Osteocyte (in vitro differentiated cells): ENCODE measurements around the gene CDR2L. TPM values are rescaled to one million over a fixed set of nuclear protein-coding genes. Genes with fewer than 3 reads are reported as not detected.

Experiments
- DNase-seq: peaks from one replicate; pipeline ENCODE4 v3.0.0; 2021; ENCODE audit warnings: mixed read lengths; ENCODE audit not compliant: unreplicated experiment; ENCODE audit errors: extremely low spot score
- H3K27ac Mint-ChIP-seq: one replicate; pipeline ENCODE4 v1.8.0; 2021; ENCODE audit warnings: mild to moderate bottlenecking, mixed read lengths; ENCODE audit not compliant: unreplicated experiment
- H3K27me3 Mint-ChIP-seq: one replicate; pipeline ENCODE4 v1.8.0; 2021; ENCODE audit warnings: mixed read lengths; ENCODE audit not compliant: unreplicated experiment
- H3K36me3 Mint-ChIP-seq: one replicate; pipeline ENCODE4 v1.8.0; 2021; ENCODE audit warnings: mixed read lengths; ENCODE audit not compliant: unreplicated experiment
- H3K4me1 Mint-ChIP-seq: one replicate; pipeline ENCODE4 v1.8.0; 2021; ENCODE audit warnings: mixed read lengths; ENCODE audit not compliant: unreplicated experiment
- H3K4me3 Mint-ChIP-seq: one replicate; pipeline ENCODE4 v1.8.0; 2021; ENCODE audit warnings: mild to moderate bottlenecking, moderate library complexity, mixed read lengths; ENCODE audit not compliant: unreplicated experiment
- H3K9me3 Mint-ChIP-seq: one replicate; pipeline ENCODE4 v1.8.0; 2021; ENCODE audit warnings: mixed read lengths; ENCODE audit not compliant: unreplicated experiment
- CTCF ChIP-seq: fragments of 200-600 bp; sonication (generic); IDR thresholded peaks from 2 replicates; pipeline ENCODE4 v1.5.0; 2021; ENCODE audit warnings: antibody characterized with exemption, mild to moderate bottlenecking, moderate library complexity
- total RNA-seq: library from RNA; stranded (reverse); gene quantifications from 2 replicates; pipeline ENCODE4 v1.2.1, GENCODE V29; 2021

Gene CDR2L
- total RNA-seq, 1 donor from 2014 or later = 21.4 TPM

GRCh38 chr17:75046407-75047289 lies 59.2 kb downstream of the CDR2L start, which contains the start of the genes ATP5PD and KCTD2:
Gene ATP5PD (minus strand): TSS chr17:75046969. CDS start chr17:75042650, 4,319 bp downstream.
Gene KCTD2 (plus strand): TSS chr17:75047225. CDS start chr17:75047251, 26 bp downstream.
- H3K27me3 Mint-ChIP-seq = no peaks in the 10 kb centered on the region
- peaks cover 4% of the 10 kb centered on the region for H3K36me3 Mint-ChIP-seq
- DNase-seq = peak; percentile 99
- no peaks in the 10 kb centered on the region for H3K9me3 Mint-ChIP-seq
- peak within 1 kb of the TSS; percentile 94 for H3K27ac Mint-ChIP-seq
- peak within 1 kb of the TSS; percentile 97 for H3K4me3 Mint-ChIP-seq
- H3K4me1 Mint-ChIP-seq = peaks cover 32% of the 10 kb centered on the region
- no peak for TF ChIP-seq CTCF

GRCh38 chr17:75047398-75048098 lies 60.1 kb downstream of the CDR2L start:
- Mint-ChIP-seq H3K27me3 (no peaks in the 10 kb centered on the region), H3K4me3 (peak overlapping the region; percentile 90)
- no peak for DNase-seq

GRCh38 chr17:75048249-75048878 lies 60.9 kb downstream of the CDR2L start:
- no peaks in the 10 kb centered on the region for H3K27me3 Mint-ChIP-seq
- H3K4me1 Mint-ChIP-seq = peaks cover 32% of the 10 kb centered on the region
- H3K9me3 Mint-ChIP-seq = no peaks in the 10 kb centered on the region
- TF ChIP-seq CTCF = no peak
- H3K4me3 Mint-ChIP-seq = peak overlapping the region; percentile 90
- H3K36me3 Mint-ChIP-seq = peaks cover 9% of the 10 kb centered on the region
- peak overlapping the region; percentile 75 for H3K27ac Mint-ChIP-seq
- no peak for DNase-seq

More at GRCh38 chr17:75047398-75048098, 60.1 kb downstream of the CDR2L start:
- H3K9me3 Mint-ChIP-seq = no peaks in the 10 kb centered on the region
- peaks cover 6% of the 10 kb centered on the region for H3K36me3 Mint-ChIP-seq
- peak overlapping the region; percentile 75 for H3K27ac Mint-ChIP-seq
- no peak for TF ChIP-seq CTCF
- H3K4me1 Mint-ChIP-seq = peaks cover 32% of the 10 kb centered on the region

GRCh38 chr17:75049057-75049456 lies 61.6 kb downstream of the CDR2L start:
- no peak for DNase-seq
- no peak overlapping the region for H3K27ac Mint-ChIP-seq
- no peaks in the 10 kb centered on the region for H3K27me3 Mint-ChIP-seq
- no peak overlapping the region for H3K4me3 Mint-ChIP-seq
- TF ChIP-seq CTCF = no peak
- peaks cover 32% of the 10 kb centered on the region for H3K4me1 Mint-ChIP-seq
- peaks cover 15% of the 10 kb centered on the region for H3K36me3 Mint-ChIP-seq
- no peaks in the 10 kb centered on the region for H3K9me3 Mint-ChIP-seq
